GM21619 (cell line): ENCODE results near the gene GNAI1.

Experiments used
- ATAC-seq: cut with Tn5 transposase; IDR thresholded peaks from one replicate; pipeline ENCODE4 v1.9.1; 2021; ENCODE audit not compliant: unreplicated experiment

Gene GNAI1

DNA sequence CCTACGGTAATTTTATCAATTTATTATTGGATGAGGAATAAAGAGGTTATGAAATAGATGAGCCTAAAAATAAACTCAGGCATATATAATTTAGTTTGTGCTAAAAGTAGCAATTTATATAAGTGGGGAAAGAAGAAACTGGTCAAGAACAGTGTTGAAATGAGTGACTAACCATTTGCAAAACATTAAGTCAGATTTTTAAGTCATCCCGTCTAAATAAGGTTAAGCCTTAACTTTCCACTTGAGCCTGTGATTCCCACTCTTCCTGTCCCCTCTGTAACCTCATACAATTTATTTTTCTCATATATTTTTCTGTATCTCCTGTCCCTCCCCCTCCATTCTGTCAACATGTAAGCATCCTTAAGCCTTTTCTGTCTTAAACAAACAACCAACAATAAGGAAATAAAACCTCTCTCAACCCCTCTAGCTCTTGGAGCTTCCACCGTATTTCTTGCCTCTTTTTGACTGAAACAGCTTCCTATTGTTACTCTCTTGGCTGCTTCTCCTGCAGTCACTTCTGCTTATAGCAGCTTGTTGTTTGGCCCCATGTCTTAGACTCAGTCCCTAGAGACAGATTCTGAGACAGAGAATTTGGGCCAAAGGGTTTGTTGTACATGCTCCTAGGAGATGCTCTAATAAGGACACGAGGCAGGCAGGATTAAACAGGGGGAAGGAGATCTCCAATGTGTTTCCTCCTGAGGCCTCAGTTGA is 109.7 kb downstream of the GNAI1 start:
- ATAC-seq, result no peak

DNA sequence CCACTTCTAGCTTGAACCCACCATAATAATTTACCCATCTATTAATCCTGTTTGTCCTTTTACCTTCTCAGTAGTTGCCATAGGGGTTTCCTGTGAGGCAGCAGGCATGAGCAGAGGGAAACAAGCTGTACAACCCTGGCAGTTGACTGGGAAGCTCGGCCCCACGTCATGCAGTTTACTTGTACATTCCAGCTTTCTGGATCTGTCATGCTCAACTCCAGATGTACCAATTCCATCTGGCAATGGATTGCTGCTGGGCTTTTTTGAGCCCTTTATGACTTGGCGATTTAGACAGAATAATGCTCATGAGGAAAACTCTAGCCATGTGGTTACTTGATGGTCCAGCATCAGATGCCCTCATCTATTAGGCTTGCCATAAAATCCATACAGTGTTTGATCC is 112.5 kb downstream of the GNAI1 start:
- no peak for ATAC-seq

DNA sequence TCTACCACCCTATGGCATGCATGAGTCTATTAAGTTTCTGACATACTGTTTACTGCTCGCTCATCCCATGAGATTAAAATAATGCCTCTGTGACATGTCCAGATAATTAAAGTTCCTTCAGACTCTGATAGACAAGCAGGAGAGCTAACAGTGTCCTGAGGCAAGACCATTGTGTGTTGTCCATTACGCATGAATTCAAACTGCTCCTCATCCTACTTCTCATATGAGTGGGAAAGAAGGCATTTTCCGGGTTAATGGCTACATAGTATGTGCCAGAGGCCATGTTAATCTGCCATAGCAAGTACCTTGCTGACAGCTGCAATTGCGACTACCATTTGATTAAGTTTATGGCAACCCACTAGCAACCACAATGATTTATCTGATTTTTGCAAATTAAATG is 113.3 kb downstream of the GNAI1 start:
- no peak for ATAC-seq

DNA sequence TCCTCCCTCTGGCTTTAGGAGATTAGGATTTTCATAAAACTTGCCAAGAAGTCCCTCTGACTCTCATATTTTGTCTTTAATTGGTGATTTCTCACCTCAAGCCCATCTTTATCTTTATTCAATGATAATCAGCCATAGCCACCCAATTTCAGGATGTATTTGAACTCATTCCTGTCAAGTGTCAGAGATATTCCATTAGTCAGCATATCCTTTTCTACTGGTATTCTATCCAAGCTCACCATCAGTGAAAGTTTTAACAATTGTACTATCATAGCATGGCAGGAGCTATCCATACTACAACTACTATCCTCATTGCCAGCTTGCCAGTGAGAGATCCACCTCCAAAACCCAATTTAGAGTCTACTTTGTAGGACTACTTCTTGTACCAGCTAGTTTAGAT is 114.6 kb downstream of the GNAI1 start:
- no peak for ATAC-seq

DNA sequence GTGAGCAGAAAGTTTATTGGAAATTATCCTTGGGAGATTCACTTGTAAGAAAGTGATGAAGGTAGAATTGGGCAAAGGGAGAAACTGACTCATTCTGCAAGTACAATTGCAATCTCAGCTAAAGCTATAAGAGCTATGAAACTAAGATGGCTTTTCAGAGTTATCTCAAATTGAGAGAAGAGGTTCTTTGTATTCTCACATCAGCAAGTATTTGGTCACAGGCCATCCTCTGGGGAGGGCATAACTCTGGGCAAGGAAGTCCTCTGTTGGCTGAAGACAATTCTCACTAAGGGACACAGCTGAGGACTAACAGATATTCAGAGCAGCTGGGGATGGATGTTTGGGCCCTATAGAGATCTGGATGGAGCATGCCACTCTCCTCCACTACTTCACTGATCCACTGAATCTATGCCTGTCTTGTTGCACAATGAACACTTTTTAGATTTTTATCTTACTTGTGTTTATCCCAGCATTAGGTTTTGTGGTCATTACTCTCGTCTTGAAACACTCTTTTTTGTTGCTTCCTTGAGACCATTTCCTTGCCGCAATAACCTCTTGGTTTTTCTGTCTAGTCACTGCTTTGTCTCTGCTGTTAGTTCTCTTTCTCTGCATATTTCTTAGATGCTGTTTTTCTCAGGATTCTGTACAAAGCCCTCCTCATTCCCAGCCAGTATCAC is 115.1 kb downstream of the GNAI1 start:
- no peak for ATAC-seq

DNA sequence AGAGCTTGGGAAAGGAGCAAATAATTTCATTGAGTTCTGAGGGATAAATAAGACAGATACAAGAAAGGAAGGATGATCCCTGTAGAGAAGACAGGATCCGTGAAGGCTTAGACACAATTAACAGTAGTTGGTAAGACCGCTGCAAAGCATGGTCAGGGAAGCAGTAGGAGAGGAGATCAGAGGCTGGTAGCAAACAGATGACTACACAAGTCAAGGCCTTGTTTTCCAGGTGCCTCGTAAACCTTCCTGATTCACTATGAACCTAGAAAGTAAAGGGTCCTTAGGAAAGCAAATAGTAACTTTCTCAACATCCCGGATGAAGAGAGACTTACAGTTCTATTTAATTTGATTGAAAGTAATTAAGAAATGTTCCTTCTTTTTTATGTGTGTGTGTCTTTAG is 118.6 kb downstream of the GNAI1 start:
- ATAC-seq, result no peak

DNA sequence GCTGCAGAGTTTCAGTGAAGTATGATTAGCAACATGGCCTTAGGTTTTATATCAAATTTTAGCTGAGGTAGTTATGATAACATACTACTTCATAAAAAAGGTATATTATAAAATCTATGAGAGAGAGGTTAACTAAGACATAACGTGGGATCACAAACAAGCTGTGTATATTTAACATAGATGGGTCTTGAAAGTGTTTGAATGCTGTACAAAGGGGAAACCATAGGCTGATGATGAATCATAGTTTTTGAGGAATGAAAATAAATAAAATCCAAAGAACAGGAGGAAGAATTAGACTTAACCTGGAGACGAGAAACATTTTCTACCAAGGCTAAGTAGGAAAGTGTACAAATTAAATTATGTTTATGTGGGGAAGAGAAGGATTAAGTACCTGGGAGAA is 119.0 kb downstream of the GNAI1 start:
- ATAC-seq, result no peak

DNA sequence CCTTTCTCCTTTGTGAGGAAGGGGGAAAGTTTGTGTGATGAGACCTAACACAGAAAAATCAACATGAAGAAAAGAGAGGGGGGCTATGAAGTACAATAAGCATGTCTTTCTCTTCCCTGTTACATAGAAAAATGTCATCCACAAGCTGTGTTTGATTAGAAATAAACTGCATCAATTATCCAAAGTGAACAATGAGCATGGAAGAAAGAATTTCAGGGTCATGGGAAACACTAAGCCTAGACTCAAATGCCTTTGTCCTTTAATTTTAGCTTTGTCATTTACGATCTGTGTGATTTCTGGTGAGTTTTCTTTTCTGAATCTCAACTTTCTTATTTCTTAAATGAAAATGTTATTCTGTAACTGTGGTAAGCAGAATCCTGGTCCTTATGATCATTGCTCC is 121.0 kb downstream of the GNAI1 start:
- ATAC-seq, result no peak

DNA sequence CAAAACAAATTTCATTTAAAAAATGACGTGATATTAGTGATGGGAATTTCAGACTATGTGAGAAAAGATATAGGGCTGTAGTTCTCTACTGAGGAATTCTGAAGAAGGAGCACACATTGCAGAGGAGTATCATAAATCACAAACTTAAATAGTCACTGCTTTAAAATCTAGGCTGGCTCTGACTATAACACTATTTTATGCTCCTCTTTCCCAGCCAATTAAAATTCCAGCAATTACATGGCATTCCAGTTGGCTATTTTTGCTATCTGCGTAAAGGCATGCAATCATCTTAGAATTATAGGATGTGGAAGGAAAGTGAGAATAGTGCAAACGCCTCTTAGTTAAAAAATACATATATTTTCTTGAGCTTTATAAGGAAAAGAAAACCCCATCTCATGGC is 123.1 kb downstream of the GNAI1 start:
- no peak for ATAC-seq

DNA sequence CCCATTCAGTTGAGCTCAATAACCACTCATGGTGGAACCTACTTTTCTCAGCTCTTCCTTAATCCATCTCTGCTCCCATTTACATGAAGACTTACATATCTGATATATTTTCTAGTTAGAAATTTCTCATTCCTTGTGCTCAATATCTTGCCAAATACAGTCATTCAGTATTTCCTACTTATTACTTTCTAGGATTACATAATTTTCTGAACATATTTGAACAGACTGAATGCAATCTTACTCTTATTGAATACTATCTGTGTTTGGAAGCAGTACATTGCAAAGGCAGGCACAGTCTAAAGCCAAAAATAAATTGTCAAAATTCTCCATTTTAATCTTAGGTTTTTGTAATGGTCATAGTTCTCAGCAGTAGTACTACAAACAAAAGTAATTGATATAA is 126.0 kb downstream of the GNAI1 start:
- no peak for ATAC-seq

DNA sequence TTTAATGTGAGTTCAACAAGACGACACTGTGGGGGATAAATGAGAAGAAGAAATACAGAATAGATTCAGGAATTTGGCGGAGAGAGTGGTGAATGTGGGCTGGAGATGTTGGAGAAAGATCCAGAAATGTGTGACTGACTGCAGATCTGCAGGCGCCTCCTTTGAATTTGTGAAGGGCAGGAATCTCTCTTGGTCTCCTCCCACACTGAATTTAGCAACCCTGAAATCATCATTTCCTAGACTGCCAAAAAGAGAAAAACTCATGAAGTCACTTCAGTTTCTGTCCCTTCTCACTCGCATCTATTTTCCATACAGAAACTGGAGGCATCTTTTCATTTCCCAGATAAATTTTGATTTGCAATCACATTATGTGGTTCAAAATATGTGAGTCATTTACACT is 128.7 kb downstream of the GNAI1 start:
- ATAC-seq, result no peak

DNA sequence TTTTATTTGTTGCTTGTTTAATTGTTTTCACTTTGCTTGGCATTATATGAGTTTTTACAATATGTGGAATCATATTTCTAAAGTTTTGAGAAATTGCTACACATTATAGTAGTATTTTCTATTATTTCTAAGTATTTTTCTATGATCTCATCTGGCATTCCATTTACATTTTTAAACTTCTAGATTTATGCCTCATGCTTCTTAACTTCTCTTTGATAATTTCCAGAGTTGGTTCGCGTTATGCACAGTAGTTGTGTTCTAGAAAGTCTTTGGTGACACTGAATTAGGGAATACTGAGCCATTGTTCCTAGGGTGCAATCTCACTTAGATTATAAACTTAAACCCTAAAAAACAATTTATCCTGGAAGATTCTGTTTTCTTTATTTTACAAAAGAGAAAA is 129.2 kb downstream of the GNAI1 start:
- ATAC-seq, result no peak

DNA sequence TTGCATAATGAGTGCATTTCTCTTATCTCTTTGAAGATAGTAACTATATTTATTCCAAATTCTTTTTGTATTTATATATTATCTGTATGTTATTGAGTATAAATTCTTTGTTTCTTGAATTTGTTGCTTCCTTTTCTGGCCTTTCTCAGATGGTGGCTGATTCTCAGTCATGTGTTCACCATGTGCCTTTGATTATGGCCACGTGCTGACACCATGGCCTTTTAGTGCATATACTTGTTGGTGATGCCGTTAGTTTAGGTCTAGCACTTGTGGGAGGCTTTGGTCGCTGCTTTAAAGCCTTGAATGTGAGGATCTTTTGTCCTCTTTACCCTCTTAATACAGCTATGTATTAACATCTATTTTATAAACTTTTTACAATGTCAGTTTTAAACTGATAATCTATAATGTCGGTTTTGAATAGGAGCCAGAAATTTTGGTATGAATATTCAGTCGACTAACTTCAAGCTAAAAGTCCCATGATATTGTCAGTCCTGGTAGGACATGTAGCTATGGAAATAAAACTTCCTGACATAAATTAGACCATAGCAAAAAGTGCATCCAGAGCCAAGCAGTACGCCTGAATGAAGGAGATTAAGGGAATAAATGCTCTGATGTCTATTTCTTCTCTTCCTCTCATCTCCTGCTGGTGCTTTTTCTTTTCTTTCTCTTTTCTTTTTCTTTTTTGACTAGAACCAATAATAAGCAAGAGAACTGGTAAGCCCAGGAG is 130.3 kb downstream of the GNAI1 start:
- ATAC-seq, result no peak

DNA sequence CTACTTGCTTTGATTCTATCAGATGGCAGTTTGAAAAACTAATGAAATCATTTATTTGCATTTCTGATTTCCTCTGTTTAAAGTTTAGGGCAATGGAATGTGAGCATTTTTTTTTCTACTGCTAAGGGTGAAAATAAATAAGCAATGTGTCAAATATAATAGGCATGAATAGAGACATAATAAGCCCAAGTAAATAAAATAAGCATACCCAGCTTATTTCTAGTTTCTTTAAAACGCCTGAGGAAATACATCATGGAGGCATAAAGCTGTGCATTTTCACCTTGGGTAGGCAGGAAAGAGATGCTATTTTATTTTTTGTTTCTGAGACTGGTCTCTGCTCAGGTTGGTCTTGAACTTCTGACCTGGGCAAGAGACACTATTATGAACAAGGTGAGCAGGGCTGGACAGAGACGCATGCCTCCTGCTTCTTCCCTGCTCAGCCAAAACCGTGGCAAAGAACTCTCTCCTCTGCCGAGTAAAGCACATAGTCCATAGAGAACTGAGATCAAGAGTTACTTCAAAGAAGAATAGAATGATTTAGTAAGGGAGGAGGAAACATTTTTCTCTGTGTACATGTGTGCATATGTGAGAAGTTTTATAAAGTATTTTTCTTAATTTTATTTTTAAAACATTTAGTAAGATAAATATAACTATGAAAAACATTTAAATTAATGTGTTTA is 138.1 kb downstream of the GNAI1 start:
- ATAC-seq, result no peak

DNA sequence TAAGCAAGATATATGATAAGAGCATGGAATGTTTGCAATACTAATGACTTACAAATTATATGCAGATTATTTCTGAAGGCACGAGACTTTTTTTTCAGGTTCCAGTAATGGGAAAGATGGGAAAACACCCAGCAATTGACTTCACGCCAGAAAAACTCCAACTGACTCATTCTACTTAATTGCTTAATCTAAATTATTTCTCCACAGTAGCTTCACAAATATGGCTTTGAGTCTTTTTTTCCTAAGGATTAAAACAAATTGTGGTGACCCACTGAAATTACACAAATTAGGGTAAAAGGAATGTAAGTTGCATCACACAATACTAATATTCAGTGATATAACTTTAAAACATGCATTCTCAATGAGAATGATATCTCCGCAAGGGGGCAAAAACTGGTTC is 138.7 kb downstream of the GNAI1 start:
- ATAC-seq, result no peak

DNA sequence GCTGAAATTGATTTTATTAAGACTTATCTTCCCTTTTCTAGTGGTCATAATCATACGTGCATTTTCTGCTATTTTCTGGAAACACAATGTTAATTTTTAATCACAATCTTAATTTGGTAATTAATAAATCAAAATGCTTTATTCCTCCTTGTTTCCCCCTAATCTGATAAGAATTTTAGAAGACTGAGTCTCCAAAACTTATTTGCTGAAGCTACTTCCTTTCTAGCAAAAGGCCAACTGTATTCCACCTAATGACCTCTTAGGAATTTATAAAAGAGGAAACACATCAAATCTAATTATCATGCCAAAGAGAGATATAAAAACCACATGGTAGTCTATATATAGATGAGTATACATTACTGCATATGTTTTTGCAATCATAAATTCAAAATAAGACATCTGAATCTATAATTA is 140.6 kb downstream of the GNAI1 start:
- no peak for ATAC-seq
